HepG2 (cell line): ENCODE data around the gene RSPH4A. TPM values are rescaled to one million over a fixed set of nuclear protein-coding genes. Genes with fewer than 3 reads are reported as not detected.

ENCODE experiments used
- GABPA ChIP-seq, 2 experiments: IDR thresholded peaks; 2 replicates each; pipeline ENCODE4 v1.6.1; 2011 to 2016; ENCODE audit warnings: low read depth in 2 of 2, low read length in 1 of 2, missing biosample characterization in 1 of 2, missing genetic modification characterization in 1 of 2
- HMG20B ChIP-seq: conservative IDR thresholded peaks from 2 replicates; pipeline ENCODE4 v1.6.1; 2016; ENCODE audit warnings: missing genetic modification reagents, missing compliant biosample characterization
- MBNL3 ChIP-seq: fragments of 250-450 bp; sonication (Bioruptor Pico); conservative IDR thresholded peaks from 2 replicates; pipeline ENCODE4 v1.8.0; 2022; ENCODE audit warnings: mild to moderate bottlenecking, inconsistent platforms
- MIER3 ChIP-seq: IDR thresholded peaks from 2 replicates; pipeline ENCODE4 v1.6.1; 2016; ENCODE audit warnings: missing compliant biosample characterization, borderline replicate concordance
- PHF5A ChIP-seq: IDR thresholded peaks from one replicate; pipeline ENCODE4 v1.6.1; 2018; ENCODE audit warnings: low read depth, missing genetic modification reagents; ENCODE audit not compliant: unreplicated experiment
- YEATS4 ChIP-seq: sonication (generic); formaldehyde crosslinking; IDR thresholded peaks from 2 replicates; pipeline ENCODE4 v1.4.0; 2020; ENCODE audit warnings: missing genetic modification reagents, borderline replicate concordance
- ZBTB21 ChIP-seq: sonication (generic); formaldehyde crosslinking; IDR thresholded peaks from 2 replicates; pipeline ENCODE4 v1.4.0; 2020; ENCODE audit warnings: missing genetic modification reagents
- ZNF143 ChIP-seq: sonication (generic); formaldehyde crosslinking; IDR thresholded peaks from 2 replicates; pipeline ENCODE4 v1.4.0; 2020; ENCODE audit warnings: missing genetic modification reagents
- ZNF17 ChIP-seq: sonication (generic); formaldehyde crosslinking; IDR thresholded peaks from 2 replicates; pipeline ENCODE4 v1.5.0; 2020; ENCODE audit warnings: mild to moderate bottlenecking, missing genetic modification reagents
- ZNF329 ChIP-seq: sonication (generic); formaldehyde crosslinking; IDR thresholded peaks from 2 replicates; pipeline ENCODE4 v1.9.0; 2021; ENCODE audit warnings: low read depth, mild to moderate bottlenecking, missing genetic modification reagents
- ZNF33A ChIP-seq: sonication (generic); formaldehyde crosslinking; IDR thresholded peaks from 2 replicates; pipeline ENCODE4 v1.5.1; 2020; ENCODE audit warnings: missing genetic modification reagents, mild to moderate bottlenecking, moderate library complexity, borderline replicate concordance
- ZNF512 ChIP-seq: sonication (generic); formaldehyde crosslinking; IDR thresholded peaks from 2 replicates; pipeline ENCODE4 v1.4.0; 2020; ENCODE audit warnings: mild to moderate bottlenecking, missing genetic modification reagents
- ZNF557 ChIP-seq: sonication (generic); formaldehyde crosslinking; IDR thresholded peaks from 2 replicates; pipeline ENCODE4 v1.4.0; 2020; ENCODE audit warnings: missing genetic modification reagents
- polyA plus RNA-seq, 8 experiments: library from polyadenylated mRNA; depleted of rRNA in 3 of 8; stranded (reverse) in 7 of 8; unstranded in 1 of 8; fragments of >200 nt; fragmentation: Illumina TruSeq in 4 of 8; extraction: Trizol in 4 of 8; gene quantifications; 2 replicates each; pipeline versions ENCODE4 v1.2.1 to v1.2.3, GENCODE V29; 2011 to 2016; ENCODE audit warnings: low read depth in 4 of 8, missing spikeins in 1 of 8, mixed read lengths in 1 of 8; ENCODE audit not compliant: insufficient read depth in 1 of 8
- total RNA-seq, 5 experiments: library from RNA; depleted of rRNA; stranded (reverse); fragments of >200 nt; fragmentation: Illumina TruSeq; extraction: Trizol; gene quantifications; 2 replicates each; pipeline ENCODE4 v1.2.3, GENCODE V29; 2016; ENCODE audit warnings: low read depth in 1 of 5
- TF ChIP-seq, protein P1 (sequence below): sonication (generic); formaldehyde crosslinking; IDR thresholded peaks from 2 replicates; pipeline ENCODE4 v1.8.0; 2022; ENCODE audit warnings: mild to moderate bottlenecking, missing genetic modification reagents; ENCODE audit not compliant: insufficient replicate concordance

Gene RSPH4A
- total and polyA plus RNA-seq, 2 of the 13 experiments (the other 11 are each of a cell fraction or from before 2014, with no cell fraction given) = 0.24 to 0.40 TPM

DNA sequence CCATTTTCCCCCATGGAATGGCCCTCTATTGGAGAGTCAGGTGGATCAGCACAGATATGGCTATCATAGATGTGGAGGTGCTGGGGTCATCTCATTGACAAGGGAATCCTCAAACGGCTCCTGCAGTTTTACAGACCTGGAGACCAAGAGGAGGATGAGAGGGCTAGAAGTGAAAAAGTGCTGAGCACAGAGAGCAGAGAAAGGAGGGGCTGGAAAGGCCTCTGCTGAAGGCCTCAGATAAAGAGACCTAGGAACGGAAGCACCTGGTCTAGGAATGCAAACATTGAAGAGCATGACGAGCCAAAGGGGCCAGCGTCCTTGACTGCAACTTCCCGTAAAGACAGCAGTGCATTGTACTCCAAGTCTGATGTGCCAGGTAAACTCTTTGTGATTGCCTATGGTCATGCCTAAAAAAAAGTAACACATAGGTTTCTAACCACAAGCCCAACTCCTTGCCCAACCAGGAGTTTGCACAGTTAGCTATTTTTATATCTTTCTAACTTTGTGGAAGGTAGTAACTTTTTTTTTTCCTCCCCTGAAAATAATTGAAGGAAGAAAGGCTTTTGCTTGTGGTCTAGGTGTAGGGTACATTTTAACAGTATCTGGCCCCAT, 15.2 kb downstream of the RSPH4A start (continued):
- TF ChIP-seq MIER3 (peak; percentile 93), ZNF143 (peak; percentile 61; the same call in 1 of the 2 replicates), HMG20B (CRISPR knock-in tag) (peak; percentile 58; the same call in 1 of the 2 replicates), YEATS4 (peak; percentile 73; the same call in 1 of the 2 replicates), ZNF33A (peak; percentile 42; the same call in 1 of the 2 replicates), MBNL3 (CRISPR knock-in tag) (no peak), ZBTB21 (CRISPR knock-in tag) (peak; percentile 52; the same call in 1 of the 2 replicates), ZNF512 (CRISPR knock-in tag) (no peak), PHF5A (CRISPR knock-in tag) (no peak), ZNF17 (CRISPR knock-in tag) (no peak), ZNF557 (CRISPR knock-in tag) (peak; percentile 88; the same call in 1 of the 2 replicates), GABPA (IDR thresholded peaks at IDR 0.05; ENCODE audit: low read depth, low read length) (no peak), GABPA (CRISPR knock-in tag; IDR thresholded peaks at IDR 0.05; ENCODE audit: low read depth) (peak; percentile 87), ZNF329 (CRISPR knock-in tag) (no peak)
- TF ChIP-seq, protein P1, sequence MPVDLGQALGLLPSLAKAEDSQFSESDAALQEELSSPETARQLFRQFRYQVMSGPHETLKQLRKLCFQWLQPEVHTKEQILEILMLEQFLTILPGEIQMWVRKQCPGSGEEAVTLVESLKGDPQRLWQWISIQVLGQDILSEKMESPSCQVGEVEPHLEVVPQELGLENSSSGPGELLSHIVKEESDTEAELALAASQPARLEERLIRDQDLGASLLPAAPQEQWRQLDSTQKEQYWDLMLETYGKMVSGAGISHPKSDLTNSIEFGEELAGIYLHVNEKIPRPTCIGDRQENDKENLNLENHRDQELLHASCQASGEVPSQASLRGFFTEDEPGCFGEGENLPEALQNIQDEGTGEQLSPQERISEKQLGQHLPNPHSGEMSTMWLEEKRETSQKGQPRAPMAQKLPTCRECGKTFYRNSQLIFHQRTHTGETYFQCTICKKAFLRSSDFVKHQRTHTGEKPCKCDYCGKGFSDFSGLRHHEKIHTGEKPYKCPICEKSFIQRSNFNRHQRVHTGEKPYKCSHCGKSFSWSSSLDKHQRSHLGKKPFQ = no peak
- TF ChIP-seq, all 625 proteins: peak for 289
